CD4-positive, alpha-beta T cell treated with Interleukin-15 for 4 hours (primary cell): Measurements from ENCODE around the gene RBM38.
A peak's percentile ranks its signal among the peaks of the same experiment; 100 is the strongest.

Experiments
- DNase-seq: peaks from one replicate; pipeline ENCODE4 v3.0.0-alpha.2; 2020; ENCODE audit warnings: low spot score

RBM38 gene

GRCh38 chr20:57404006-57404405, 12.8 kb downstream of the RBM38 start:
- no peak for DNase-seq

- DNase-seq: no peak
Observed at GRCh38 chr20:57404419-57405072, 13.3 kb downstream of the RBM38 start.

GRCh38 chr20:57405236-57406016, 14.2 kb downstream of the RBM38 start:
- DNase-seq: no peak

GRCh38 chr20:57407541-57407956, 16.4 kb downstream of the RBM38 start:
- no peak for DNase-seq

- DNase-seq: no peak
Observed at GRCh38 chr20:57408131-57408530, 16.9 kb downstream of the RBM38 start.

- DNase-seq: no peak
Observed at GRCh38 chr20:57408536-57409233, 17.5 kb downstream of the RBM38 start.

- no peak for DNase-seq
Observed at GRCh38 chr20:57409316-57409671, 18.1 kb downstream of the RBM38 start.

GRCh38 chr20:57409672-57410397, 18.6 kb downstream of the RBM38 start:
- DNase-seq: no peak

GRCh38 chr20:57410398-57410920, 19.3 kb downstream of the RBM38 start:
- DNase-seq: no peak

- DNase-seq: no peak
Observed at GRCh38 chr20:57410924-57411323, 19.7 kb downstream of the RBM38 start.

- no peak for DNase-seq
Observed at GRCh38 chr20:57411406-57412283, 20.4 kb downstream of the RBM38 start.

- DNase-seq: peak; percentile 27
Observed at GRCh38 chr20:57412347-57413029, 21.3 kb downstream of the RBM38 start.

GRCh38 chr20:57413986-57414385, 22.8 kb downstream of the RBM38 start:
- no peak for DNase-seq

GRCh38 chr20:57414867-57415592, 23.8 kb downstream of the RBM38 start:
- DNase-seq: no peak

- no peak for DNase-seq
Observed at GRCh38 chr20:57415771-57416170, 24.6 kb downstream of the RBM38 start.

- DNase-seq: no peak
Observed at GRCh38 chr20:57416296-57417022, 25.3 kb downstream of the RBM38 start.

- no peak for DNase-seq
Observed at GRCh38 chr20:57417051-57417689, 26.0 kb downstream of the RBM38 start.
